VCaP (cell line): ENCODE data around the gene MAGEE1.

Experiments used
- H3K27ac ChIP-seq: fragments of 450-650 bp; 2 replicates; pipeline ENCODE4 v1.5.1; 2017
- TF ChIP-seq, protein P1 (sequence below): fragments of 450-650 bp; conservative IDR thresholded peaks from 2 replicates; pipeline ENCODE4 v1.5.1; 2017; ENCODE audit warnings: mild to moderate bottlenecking, moderate library complexity

MAGEE1 gene

GRCh38 chrX:76427560-76428242 is at the start of gene MAGEE1:
MAGEE1 (plus strand) TSS chrX:76427710; CDS start chrX:76427931, 221 bp downstream.
- peak within 1 kb of the TSS; percentile 43; the same call in 1 of the 2 replicates for H3K27ac ChIP-seq
- TF ChIP-seq, protein P1, sequence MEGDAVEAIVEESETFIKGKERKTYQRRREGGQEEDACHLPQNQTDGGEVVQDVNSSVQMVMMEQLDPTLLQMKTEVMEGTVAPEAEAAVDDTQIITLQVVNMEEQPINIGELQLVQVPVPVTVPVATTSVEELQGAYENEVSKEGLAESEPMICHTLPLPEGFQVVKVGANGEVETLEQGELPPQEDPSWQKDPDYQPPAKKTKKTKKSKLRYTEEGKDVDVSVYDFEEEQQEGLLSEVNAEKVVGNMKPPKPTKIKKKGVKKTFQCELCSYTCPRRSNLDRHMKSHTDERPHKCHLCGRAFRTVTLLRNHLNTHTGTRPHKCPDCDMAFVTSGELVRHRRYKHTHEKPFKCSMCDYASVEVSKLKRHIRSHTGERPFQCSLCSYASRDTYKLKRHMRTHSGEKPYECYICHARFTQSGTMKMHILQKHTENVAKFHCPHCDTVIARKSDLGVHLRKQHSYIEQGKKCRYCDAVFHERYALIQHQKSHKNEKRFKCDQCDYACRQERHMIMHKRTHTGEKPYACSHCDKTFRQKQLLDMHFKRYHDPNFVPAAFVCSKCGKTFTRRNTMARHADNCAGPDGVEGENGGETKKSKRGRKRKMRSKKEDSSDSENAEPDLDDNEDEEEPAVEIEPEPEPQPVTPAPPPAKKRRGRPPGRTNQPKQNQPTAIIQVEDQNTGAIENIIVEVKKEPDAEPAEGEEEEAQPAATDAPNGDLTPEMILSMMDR = no peak

DNA sequence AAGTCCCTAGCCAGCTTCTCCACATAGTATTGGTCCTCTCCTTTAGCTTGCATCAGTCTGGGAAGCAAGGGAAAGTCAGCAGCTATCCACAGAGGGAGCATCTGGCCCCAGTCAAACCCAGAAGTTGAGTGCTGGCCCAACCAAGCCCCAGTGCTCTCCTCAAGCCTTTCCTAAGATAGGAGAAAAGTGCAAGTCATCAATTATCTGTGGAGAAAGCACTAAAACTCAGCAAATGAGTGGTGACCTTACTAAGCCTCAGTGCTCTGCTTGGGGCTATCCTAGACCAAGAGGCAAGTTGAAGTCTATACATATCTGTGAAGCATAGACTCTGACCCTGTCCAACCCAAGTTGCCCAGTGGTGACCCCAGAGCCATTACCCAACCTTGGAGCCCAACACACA is 28.5 kb upstream of the MAGEE1 start:
- TF ChIP-seq, protein P1 = no peak
- H3K27ac ChIP-seq = no peak overlapping the region

- TF ChIP-seq, protein P1 = no peak
- no peak overlapping the region for H3K27ac ChIP-seq
Measured at GRCh38 chrX:76407795-76408194, 19.7 kb upstream of the MAGEE1 start.

- TF ChIP-seq, protein P1 = peak; percentile 42; the same call in 1 of the 2 replicates
- no peak overlapping the region for H3K27ac ChIP-seq
Measured at GRCh38 chrX:76420237-76420636, 7.3 kb upstream of the MAGEE1 start.

- TF ChIP-seq, protein P1 = no peak
- peak overlapping the region; percentile 43; the same call in 1 of the 2 replicates for H3K27ac ChIP-seq
Measured at GRCh38 chrX:76428243-76429130, 977 bp downstream of the MAGEE1 start.

- TF ChIP-seq, protein P1 = no peak
- no peak overlapping the region for H3K27ac ChIP-seq
Measured at GRCh38 chrX:76433219-76433618, 5.7 kb downstream of the MAGEE1 start.

- TF ChIP-seq, protein P1 = no peak
- H3K27ac ChIP-seq = no peak overlapping the region
Measured at GRCh38 chrX:76434103-76434741, 6.7 kb downstream of the MAGEE1 start.
